Transverse colon (tissue), 4 donors: ENCODE data around the gene PLXNB2.

Experiments
- EP300 ChIP-seq: sonication (generic); formaldehyde crosslinking; IDR thresholded peaks from one replicate; pipeline ENCODE4 v1.6.1; 2017; ENCODE audit warnings: antibody characterized with exemption, low read depth
- POLR2A ChIP-seq: fragments of 450-650 bp; IDR thresholded peaks from one replicate; pipeline ENCODE4 v1.6.1; 2016; ENCODE audit warnings: antibody characterized with exemption, mild to moderate bottlenecking, moderate library complexity
- POLR2AphosphoS5 ChIP-seq, 3 donors: sonication (generic); formaldehyde crosslinking; IDR thresholded peaks; one replicate each; pipeline ENCODE4 v1.6.1; 2016; ENCODE audit warnings: antibody characterized with exemption in 3 of 3
- TF ChIP-seq, protein P1 (sequence below), 5 experiments: fragments of 200-600 bp in 3 of 5; fragments of 450-650 bp in 2 of 5; sonication (generic) in 3 of 5; IDR thresholded peaks; 1 replicate in 2 of 5; 2 replicates in 3 of 5; pipeline ENCODE4 v1.5.1; 2016 to 2017; ENCODE audit warnings: antibody characterized with exemption in 5 of 5, inconsistent platforms in 3 of 5, mild to moderate bottlenecking in 2 of 5, moderate library complexity in 1 of 5

GRCh38 chr22:50264104-50264745, 43.2 kb downstream of the PLXNB2 start:
- TF ChIP-seq, protein P1, sequence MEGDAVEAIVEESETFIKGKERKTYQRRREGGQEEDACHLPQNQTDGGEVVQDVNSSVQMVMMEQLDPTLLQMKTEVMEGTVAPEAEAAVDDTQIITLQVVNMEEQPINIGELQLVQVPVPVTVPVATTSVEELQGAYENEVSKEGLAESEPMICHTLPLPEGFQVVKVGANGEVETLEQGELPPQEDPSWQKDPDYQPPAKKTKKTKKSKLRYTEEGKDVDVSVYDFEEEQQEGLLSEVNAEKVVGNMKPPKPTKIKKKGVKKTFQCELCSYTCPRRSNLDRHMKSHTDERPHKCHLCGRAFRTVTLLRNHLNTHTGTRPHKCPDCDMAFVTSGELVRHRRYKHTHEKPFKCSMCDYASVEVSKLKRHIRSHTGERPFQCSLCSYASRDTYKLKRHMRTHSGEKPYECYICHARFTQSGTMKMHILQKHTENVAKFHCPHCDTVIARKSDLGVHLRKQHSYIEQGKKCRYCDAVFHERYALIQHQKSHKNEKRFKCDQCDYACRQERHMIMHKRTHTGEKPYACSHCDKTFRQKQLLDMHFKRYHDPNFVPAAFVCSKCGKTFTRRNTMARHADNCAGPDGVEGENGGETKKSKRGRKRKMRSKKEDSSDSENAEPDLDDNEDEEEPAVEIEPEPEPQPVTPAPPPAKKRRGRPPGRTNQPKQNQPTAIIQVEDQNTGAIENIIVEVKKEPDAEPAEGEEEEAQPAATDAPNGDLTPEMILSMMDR (IDR thresholded peaks at IDR 0.05): no peak
- TF ChIP-seq POLR2A: no peak
- no peak for TF ChIP-seq POLR2AphosphoS5 (IDR thresholded peaks at IDR 0.05)
- TF ChIP-seq EP300: no peak
